LNCAP (cell line): ENCODE data around the gene KRT80.

Source experiments
- CTCF ChIP-seq: fragments of 450-650 bp; IDR thresholded peaks from 2 replicates; pipeline ENCODE4 v1.5.1; 2017; ENCODE audit warnings: mild to moderate bottlenecking

The KRT80 gene

GRCh38 chr12:52151837-52152783, 39.7 kb downstream of the KRT80 start:
- peak; percentile 98 for TF ChIP-seq CTCF

- no peak for TF ChIP-seq CTCF
These were observed 40.5 kb downstream of the KRT80 start for GRCh38 chr12:52151153-52151836.

GRCh38 chr12:52149651-52150241, 42.1 kb downstream of the KRT80 start:
- no peak for TF ChIP-seq CTCF

GRCh38 chr12:52149182-52149641, 42.6 kb downstream of the KRT80 start:
- TF ChIP-seq CTCF, result no peak

GRCh38 chr12:52148464-52149181, 43.2 kb downstream of the KRT80 start:
- no peak for TF ChIP-seq CTCF

- no peak for TF ChIP-seq CTCF
These were observed 43.8 kb downstream of the KRT80 start for GRCh38 chr12:52147964-52148463.
